H9 (cell line): ENCODE data around the gene FAM13A. TPM values are rescaled to one million over a fixed set of nuclear protein-coding genes. Genes with fewer than 3 reads are reported as not detected.

Experiments used
- DNase-seq: peaks from one replicate; pipeline ENCODE4 v3.0.0-alpha.2; 2017
- H2AFZ ChIP-seq: one replicate; pipeline ENCODE4 v1.6.1; 2013; ENCODE audit warnings: mild to moderate bottlenecking, low read length, control low read depth, moderate library complexity
- H2AK5ac ChIP-seq: 2 replicates; pipeline ENCODE4 v1.6.1; 2013; ENCODE audit warnings: low read length, control low read depth, mixed read lengths; ENCODE audit not compliant: insufficient read length
- H2BK120ac ChIP-seq: one replicate; pipeline ENCODE4 v1.6.1; 2013; ENCODE audit warnings: low read depth, mild to moderate bottlenecking, low read length, control low read depth, inconsistent platforms; ENCODE audit not compliant: poor library complexity, severe bottlenecking
- H2BK12ac ChIP-seq: 2 replicates; pipeline ENCODE4 v1.6.1; 2013; ENCODE audit warnings: low read length, control low read depth, mixed read lengths, low read depth; ENCODE audit not compliant: insufficient read length
- H2BK15ac ChIP-seq: 2 replicates; pipeline ENCODE4 v1.6.1; 2013; ENCODE audit warnings: low read depth, low read length, control low read depth
- H2BK20ac ChIP-seq: one replicate; pipeline ENCODE4 v1.6.1; 2013; ENCODE audit warnings: low read depth, mild to moderate bottlenecking, low read length, control low read depth, inconsistent platforms; ENCODE audit not compliant: poor library complexity, severe bottlenecking
- H2BK5ac ChIP-seq: 2 replicates; pipeline ENCODE4 v1.6.1; 2013; ENCODE audit warnings: low read length, control low read depth, mixed read lengths; ENCODE audit not compliant: insufficient read length
- H3K14ac ChIP-seq: 2 replicates; pipeline ENCODE4 v1.6.1; 2013; ENCODE audit warnings: low read length, control low read depth; ENCODE audit not compliant: insufficient read depth
- H3K18ac ChIP-seq: 2 replicates; pipeline ENCODE4 v1.6.1; 2013; ENCODE audit warnings: low read depth, mild to moderate bottlenecking, mixed read lengths, low read length, control low read depth; ENCODE audit not compliant: insufficient read length
- H3K23ac ChIP-seq: 2 replicates; pipeline ENCODE4 v1.6.1; 2013; ENCODE audit warnings: low read length, control low read depth, mixed read lengths, low read depth; ENCODE audit not compliant: insufficient read length
- H3K23me2 ChIP-seq: 2 replicates; pipeline ENCODE4 v1.6.1; 2013; ENCODE audit warnings: low read depth, mild to moderate bottlenecking, mixed read lengths, low read length, control low read depth; ENCODE audit not compliant: insufficient read length, poor library complexity, severe bottlenecking
- H3K27ac ChIP-seq: 2 replicates; pipeline ENCODE4 v1.5.1; 2013; ENCODE audit warnings: low read length, control low read depth, mixed read lengths, low read depth; ENCODE audit not compliant: insufficient read length
- H3K27me3 ChIP-seq: 2 replicates; pipeline ENCODE4 v1.6.1; 2013; ENCODE audit warnings: low read length, control low read depth, inconsistent platforms; ENCODE audit not compliant: insufficient read depth
- H3K4ac ChIP-seq: 2 replicates; pipeline ENCODE4 v1.6.1; 2013; ENCODE audit warnings: low read depth, mild to moderate bottlenecking, control low read depth, inconsistent platforms, low read length, moderate library complexity
- H3K4me1 ChIP-seq: 2 replicates; pipeline ENCODE4 v1.6.1; 2013; ENCODE audit warnings: low read length, control low read depth, inconsistent platforms; ENCODE audit not compliant: insufficient read depth
- H3K4me2 ChIP-seq: 2 replicates; pipeline ENCODE4 v1.6.1; 2013; ENCODE audit warnings: low read length, control low read depth, mixed read lengths; ENCODE audit not compliant: insufficient read length, insufficient read depth
- H3K56ac ChIP-seq: 2 replicates; pipeline ENCODE4 v1.6.1; 2013; ENCODE audit warnings: low read depth, mild to moderate bottlenecking, mixed read lengths, low read length, control low read depth; ENCODE audit not compliant: insufficient read length
- H3K79me1 ChIP-seq: 2 replicates; pipeline ENCODE4 v1.6.1; 2013; ENCODE audit warnings: low read depth, mild to moderate bottlenecking, moderate library complexity, low read length, control low read depth, inconsistent platforms; ENCODE audit not compliant: insufficient read depth, poor library complexity, severe bottlenecking
- H3K79me2 ChIP-seq: 2 replicates; pipeline ENCODE4 v1.6.1; 2013; ENCODE audit warnings: low read length, control low read depth, inconsistent platforms; ENCODE audit not compliant: insufficient read depth
- H3K9ac ChIP-seq: 2 replicates; pipeline ENCODE4 v1.6.1; 2013; ENCODE audit warnings: low read length, control low read depth, mixed read lengths; ENCODE audit not compliant: insufficient read length; ENCODE audit errors: extremely low read depth
- H3K9me3 ChIP-seq: one replicate; pipeline ENCODE4 v1.6.1; 2013; ENCODE audit warnings: low read depth, low read length, inconsistent platforms; ENCODE audit not compliant: control insufficient read depth
- H3T11ph ChIP-seq: one replicate; pipeline ENCODE4 v1.6.1; 2013; ENCODE audit warnings: mild to moderate bottlenecking, low read length, control low read depth, inconsistent platforms
- H4K20me1 ChIP-seq: one replicate; pipeline ENCODE4 v1.6.1; 2013; ENCODE audit not compliant: control insufficient read depth, insufficient read length, insufficient read depth
- H4K5ac ChIP-seq: 2 replicates; pipeline ENCODE4 v1.6.1; 2013; ENCODE audit warnings: low read depth, mild to moderate bottlenecking, mixed read lengths, low read length, control low read depth; ENCODE audit not compliant: insufficient read length
- H4K8ac ChIP-seq: replicated peaks from 2 replicates; pipeline ENCODE4 v1.6.1; 2013; ENCODE audit warnings: low read length, control low read depth, mixed read lengths, low read depth; ENCODE audit not compliant: insufficient read length
- H4K91ac ChIP-seq: 2 replicates; pipeline ENCODE4 v1.6.1; 2013; ENCODE audit warnings: low read depth, mild to moderate bottlenecking, moderate library complexity, mixed read lengths, low read length, control low read depth; ENCODE audit not compliant: insufficient read length
- H3K27ac Mint-ChIP-seq, 3 experiments: 2 replicates in 2 of 3; 3 replicates in 1 of 3; pipeline ENCODE4 v1.8.0; 2020 to 2021; ENCODE audit warnings: mixed read lengths in 3 of 3, mild to moderate bottlenecking in 1 of 3, moderate library complexity in 1 of 3
- H3K27me3 Mint-ChIP-seq: 2 replicates; pipeline ENCODE4 v1.8.0; 2021; ENCODE audit warnings: low read depth, mild to moderate bottlenecking, moderate library complexity, mixed read lengths
- H3K36me3 Mint-ChIP-seq, 3 experiments: 2 replicates in 2 of 3; 3 replicates in 1 of 3; pipeline ENCODE4 v1.8.0; 2020 to 2021; ENCODE audit warnings: low read depth in 3 of 3, mixed read lengths in 3 of 3; ENCODE audit not compliant: insufficient read depth in 1 of 3
- H3K4me1 Mint-ChIP-seq, 2 experiments: 2 replicates each; pipeline ENCODE4 v1.8.0; 2020; ENCODE audit warnings: mixed read lengths in 2 of 2
- H3K4me3 Mint-ChIP-seq, 2 experiments: 2 replicates in 1 of 2; 3 replicates in 1 of 2; pipeline ENCODE4 v1.8.0; 2020 to 2021; ENCODE audit warnings: mild to moderate bottlenecking in 2 of 2, mixed read lengths in 2 of 2, moderate library complexity in 1 of 2
- H3K9me3 Mint-ChIP-seq, 2 experiments: 2 replicates in 1 of 2; 3 replicates in 1 of 2; pipeline ENCODE4 v1.8.0; 2020; ENCODE audit warnings: mild to moderate bottlenecking in 2 of 2, mixed read lengths in 2 of 2, moderate library complexity in 1 of 2
- CTCF ChIP-seq: fragments of 200-600 bp; sonication (generic); conservative IDR thresholded peaks from 3 replicates; pipeline ENCODE4 v1.8.0; 2021; ENCODE audit warnings: antibody characterized with exemption, mild to moderate bottlenecking
- WGBS: extraction: QIAGEN DNeasy Blood & Tissue Kit; methylation state at CpG from one replicate; pipeline ENCODE4 v1.1.7; 2013; ENCODE audit warnings: missing lambda C conversion rate, low lambda C conversion rate, mixed read lengths; ENCODE audit not compliant: insufficient read length; ENCODE audit errors: extremely low coverage; 5-methylcytosine and 5-hydroxymethylcytosine counted together
- total RNA-seq: library from RNA; stranded (reverse); gene quantifications from 2 replicates; pipeline ENCODE4 v1.2.1, GENCODE V29; 2021

The FAM13A gene
- total RNA-seq, 1 experiment from 2014 or later, result 12.7 TPM

GRCh38 chr4:88985088-88985773 lies 71.8 kb downstream of the FAM13A start:
- H3K27ac ChIP-seq, result no peak overlapping the region
- H3K56ac ChIP-seq, result no peak overlapping the region
- no peak overlapping the region for H3K27ac Mint-ChIP-seq
- H3T11ph ChIP-seq, result no peak overlapping the region
- H2AFZ ChIP-seq, result no peak overlapping the region
- H4K5ac ChIP-seq, result no peak overlapping the region
- no peaks in the 10 kb centered on the region for H3K27me3 ChIP-seq
- no peak overlapping the region for H2BK12ac ChIP-seq
- no peaks in the 10 kb centered on the region for H3K27me3 Mint-ChIP-seq
- no peak overlapping the region for H4K8ac ChIP-seq
- H3K4ac ChIP-seq, result no peak overlapping the region
- no peaks in the 10 kb centered on the region for H3K79me1 ChIP-seq
- no CpG with 5 or more reads among the region's 5 CpGs for WGBS
- no peak overlapping the region for H3K18ac ChIP-seq
- no peak overlapping the region for H3K9ac ChIP-seq
- no peak overlapping the region for H2AK5ac ChIP-seq
- no peak overlapping the region for H2BK15ac ChIP-seq
- H2BK5ac ChIP-seq, result no peak overlapping the region
- H2BK120ac ChIP-seq, result no peak overlapping the region
- H3K9me3 ChIP-seq, result no peaks in the 10 kb centered on the region
- no peaks in the 10 kb centered on the region for H4K20me1 ChIP-seq
- H3K79me2 ChIP-seq, result no peaks in the 10 kb centered on the region; the same call in 1 of the 2 replicates
- no peak overlapping the region for H4K91ac ChIP-seq
- no peak for DNase-seq
- H3K9me3 Mint-ChIP-seq, result no peaks in the 10 kb centered on the region
- H3K4me2 ChIP-seq, result no peak overlapping the region
- H3K23me2 ChIP-seq, result no peaks in the 10 kb centered on the region
- H3K4me1 ChIP-seq, result no peaks in the 10 kb centered on the region
- no peak overlapping the region for H2BK20ac ChIP-seq
- no peak overlapping the region for H3K23ac ChIP-seq
- H3K4me3 Mint-ChIP-seq, result no peak overlapping the region
- no peak overlapping the region for H3K14ac ChIP-seq
- TF ChIP-seq CTCF, result no peak
- no peaks in the 10 kb centered on the region for H3K36me3 Mint-ChIP-seq
- H3K4me1 Mint-ChIP-seq, result no peaks in the 10 kb centered on the region
